Activated CD4-positive, alpha-beta T cell treated with anti-CD3 and anti-CD28 coated beads, Interleukin-2, amount 50 U/mL, for 48 hours (primary cell): Measurements from ENCODE around the gene CRADD.
"Not testable (repeated sequence)": the region's sequence is repeated elsewhere in the genome, so short reads cannot be mapped to it uniquely, and the experiment has no call there.

Experiments
- DNase-seq, 2 experiments: peaks; one replicate each; pipeline ENCODE4 v3.0.0-alpha.2; 2020

The CRADD gene

GRCh38 chr12:93677195-93678064 is at the start of gene CRADD:
Gene CRADD, plus strand, starts transcription at chr12:93677375.
- peak; percentile 76 to 83 for DNase-seq

DNA sequence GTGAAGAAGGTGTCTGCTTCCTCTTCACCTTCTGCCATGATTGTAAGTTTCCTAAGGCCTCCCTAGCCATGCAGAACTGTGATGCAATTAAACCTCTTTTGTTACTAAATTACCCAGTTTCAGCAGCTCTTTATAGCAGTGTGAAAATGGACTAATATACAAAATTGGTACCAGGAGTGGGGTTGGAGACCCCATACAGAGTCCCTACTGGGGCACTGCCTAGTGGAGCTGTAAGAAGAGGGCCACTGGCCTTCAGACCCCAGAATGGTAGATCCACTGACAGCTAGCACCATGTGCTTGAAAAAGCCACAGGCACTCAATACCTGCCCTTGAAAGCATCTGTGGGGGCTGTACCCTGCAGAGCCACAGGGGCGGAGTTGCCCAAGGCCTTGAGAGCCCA is 44.8 kb upstream of the CRADD start:
- DNase-seq: no peak

DNA sequence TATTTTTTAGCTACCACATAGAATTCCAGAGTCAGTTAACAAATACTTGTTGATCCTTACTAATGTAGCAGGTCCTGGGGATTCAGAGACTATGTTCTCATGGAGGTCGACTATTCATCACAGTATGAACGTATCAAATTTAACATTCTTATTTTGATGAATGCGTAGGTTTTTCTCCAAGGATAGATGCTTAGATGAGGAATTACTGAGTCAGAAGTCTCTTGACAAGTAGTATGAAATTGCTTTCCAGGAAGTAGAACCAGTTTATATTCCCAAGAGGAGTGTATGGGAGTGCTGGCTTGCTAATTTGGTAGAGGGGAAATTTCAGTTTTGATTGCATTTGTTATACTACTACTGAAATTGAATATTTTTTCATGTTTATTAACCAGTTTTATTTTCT is 42.8 kb upstream of the CRADD start:
- DNase-seq: no peak

GRCh38 chr12:93636708-93637107 is 40.5 kb upstream of the CRADD start:
- DNase-seq: no peak

- no peak for DNase-seq
These were observed 39.1 kb upstream of the CRADD start for GRCh38 chr12:93638095-93638494.

- DNase-seq: no peak
These were observed 38.2 kb upstream of the CRADD start for GRCh38 chr12:93638954-93639353.

GRCh38 chr12:93639406-93639805 is 37.8 kb upstream of the CRADD start:
- no peak for DNase-seq

- DNase-seq: not testable (repeated sequence)
These were observed 35.8 kb upstream of the CRADD start for GRCh38 chr12:93641380-93641779.

DNA sequence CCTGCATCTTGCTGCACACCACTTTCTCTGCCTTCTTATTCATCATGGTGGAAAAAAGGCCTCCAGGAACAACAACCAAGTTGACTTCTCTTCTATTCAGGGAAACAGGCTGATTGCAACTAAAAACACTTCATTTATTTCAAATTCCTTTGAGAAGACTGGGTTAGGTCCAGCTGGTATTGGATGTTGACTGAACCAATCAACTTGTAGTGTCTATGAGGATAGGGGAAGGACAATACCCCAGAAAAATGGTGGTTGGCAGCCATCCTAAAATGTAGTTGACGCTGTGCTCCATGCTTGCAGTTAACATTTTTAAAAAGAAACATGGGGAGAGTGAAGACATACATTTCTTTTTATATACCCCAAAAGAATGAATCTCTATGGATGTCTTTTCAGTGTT is 34.4 kb upstream of the CRADD start:
- DNase-seq: no peak

DNA sequence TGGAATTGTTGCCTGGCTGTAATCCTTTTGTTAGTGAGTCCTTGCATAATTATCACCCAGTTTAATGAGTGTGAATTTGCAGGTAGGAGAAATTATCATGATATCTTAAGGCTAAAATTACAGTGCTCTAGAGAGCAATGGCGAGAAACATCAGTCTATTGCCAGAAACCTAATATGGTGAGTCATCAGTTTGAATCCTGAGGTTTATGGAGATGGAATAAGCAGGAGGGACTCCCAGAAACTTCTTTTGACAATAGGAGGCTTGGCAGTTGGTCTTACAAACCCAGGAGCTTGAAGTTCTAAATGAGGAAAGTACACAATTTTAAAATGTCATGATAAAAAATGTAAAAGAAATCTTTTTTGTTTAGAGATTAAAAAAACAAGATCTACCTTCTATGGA is 31.5 kb upstream of the CRADD start:
- DNase-seq: no peak

- no peak for DNase-seq
These were observed 26.5 kb upstream of the CRADD start for GRCh38 chr12:93650626-93651025.

GRCh38 chr12:93653079-93653478 is 24.1 kb upstream of the CRADD start:
- DNase-seq: no peak

DNA sequence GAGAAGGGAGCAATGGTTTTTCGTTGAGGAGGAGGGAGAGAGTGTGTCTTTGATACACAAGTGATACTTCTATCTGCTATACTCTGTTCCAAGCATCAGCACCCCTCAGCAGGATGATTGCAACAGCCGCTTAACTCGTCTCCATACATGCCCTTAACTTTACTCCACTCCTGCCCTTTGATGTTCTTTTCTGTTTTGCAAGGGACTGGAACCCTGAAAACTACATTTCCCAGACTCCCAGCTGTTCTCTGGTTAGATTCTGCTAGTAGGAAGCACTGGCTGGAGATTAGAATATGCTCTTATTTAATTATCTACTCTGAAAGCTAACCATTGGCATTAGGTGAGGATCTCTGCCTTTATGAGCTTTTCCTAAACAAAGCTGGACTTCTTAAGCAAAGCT is 23.5 kb upstream of the CRADD start:
- DNase-seq: no peak

- no peak for DNase-seq
These were observed 22.8 kb upstream of the CRADD start for GRCh38 chr12:93654421-93654820.

DNA sequence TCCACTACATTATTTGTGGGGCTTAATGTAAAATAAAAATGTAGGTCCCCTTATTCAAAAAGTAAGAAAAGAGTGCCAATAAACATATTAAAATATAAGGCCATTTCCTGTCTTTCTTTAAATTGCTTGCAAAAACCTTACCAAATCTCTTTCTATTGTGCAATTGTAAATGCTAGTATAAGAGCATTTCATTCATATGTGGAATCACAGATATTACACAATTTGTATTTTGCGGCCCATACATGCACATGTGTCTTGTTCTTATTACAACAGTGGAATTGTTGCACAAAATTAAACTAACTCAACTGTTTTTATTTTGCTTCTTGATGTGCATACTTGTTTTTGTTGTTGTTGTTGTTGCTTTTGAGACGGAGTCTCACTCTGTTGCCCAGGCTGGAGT is 20.1 kb upstream of the CRADD start:
- DNase-seq: no peak

DNA sequence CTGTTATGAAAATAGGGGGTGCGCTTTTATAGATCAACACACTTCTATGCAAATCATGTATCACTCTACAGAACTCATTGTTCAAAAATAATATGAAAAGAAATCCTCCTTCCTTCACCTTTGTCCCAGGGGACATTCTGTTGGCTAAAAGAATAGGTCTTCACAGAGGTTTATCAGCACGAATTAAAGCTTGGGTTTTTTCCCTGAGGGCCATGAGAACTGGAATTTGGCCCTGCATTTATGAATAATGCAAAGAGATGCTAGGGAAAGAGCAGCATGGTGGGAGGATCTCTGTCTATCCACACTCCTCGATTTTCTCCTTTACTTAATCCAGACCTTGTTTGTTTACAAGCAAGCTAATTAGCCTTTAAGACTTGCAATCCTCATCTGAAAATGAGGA is 16.2 kb upstream of the CRADD start:
- DNase-seq: no peak

- DNase-seq: no peak
These were observed 14.0 kb upstream of the CRADD start for GRCh38 chr12:93663006-93663728.

GRCh38 chr12:93663729-93664084 is 13.5 kb upstream of the CRADD start:
- DNase-seq: no peak

GRCh38 chr12:93664573-93665138 is 12.5 kb upstream of the CRADD start:
- DNase-seq: no peak

DNA sequence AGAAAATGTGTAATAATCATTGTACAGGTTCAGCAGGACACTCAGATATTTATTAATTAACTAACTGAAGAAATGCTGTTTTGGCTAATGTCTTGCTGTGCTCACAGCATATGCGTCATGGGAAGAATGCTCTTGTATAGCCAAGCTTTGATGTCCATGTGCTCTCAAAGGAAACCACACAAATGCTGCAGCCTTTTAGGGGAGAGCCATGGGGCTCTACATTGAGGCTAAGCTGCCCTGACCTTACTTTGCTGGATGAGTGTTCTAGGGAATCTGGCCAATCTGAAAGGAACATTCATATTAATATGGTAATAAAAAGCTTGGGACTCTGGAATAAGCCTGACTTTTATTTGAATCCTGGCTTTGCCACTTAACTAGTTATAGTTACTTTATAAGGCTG is 9.5 kb upstream of the CRADD start:
- DNase-seq: no peak

GRCh38 chr12:93668919-93669418 is 8.2 kb upstream of the CRADD start:
- no peak for DNase-seq

DNA sequence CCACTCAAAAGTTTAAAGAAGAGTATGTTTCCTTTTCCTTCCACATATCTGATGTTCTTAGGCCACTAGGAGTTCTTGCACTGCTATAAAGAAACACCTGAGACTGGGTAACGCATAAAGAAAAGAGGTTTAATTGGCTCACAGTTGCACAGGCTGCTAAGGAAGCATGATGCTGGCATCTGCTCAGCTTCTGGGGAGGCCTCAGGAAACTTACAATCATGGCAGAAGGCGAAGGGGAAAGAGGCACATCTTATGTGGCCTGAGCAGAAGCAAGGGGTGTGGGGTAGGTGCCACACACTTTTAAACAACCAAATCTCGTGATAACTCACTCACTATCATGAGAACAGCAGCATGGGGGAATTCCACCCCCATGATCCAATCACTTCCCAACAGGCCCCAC is 7.7 kb upstream of the CRADD start:
- DNase-seq: no peak

- DNase-seq: no peak
These were observed 7.1 kb upstream of the CRADD start for GRCh38 chr12:93670104-93670503.

DNA sequence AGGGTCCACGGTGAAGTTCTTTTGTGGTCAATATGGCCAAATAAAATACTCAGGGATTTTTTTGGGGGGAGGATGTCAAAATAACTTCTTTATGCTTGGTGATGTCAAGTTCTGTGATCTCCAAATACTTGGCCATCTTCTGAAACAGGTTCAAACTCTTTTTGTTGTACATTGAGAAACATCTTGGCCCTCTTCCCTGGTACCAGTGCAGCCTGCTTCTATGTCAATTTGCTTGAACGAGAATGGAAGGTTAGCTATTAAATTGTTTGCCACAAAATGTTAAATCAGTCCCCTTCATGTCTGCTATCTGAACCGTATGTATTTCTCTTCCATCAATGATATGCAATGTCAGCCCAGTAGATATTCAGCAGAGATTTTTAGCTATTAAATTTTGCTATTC is 6.1 kb upstream of the CRADD start:
- DNase-seq: no peak
